ENCODE results near the gene SNTA1. TPM values are rescaled to one million over a fixed set of nuclear protein-coding genes. Genes with fewer than 3 reads are reported as not detected.

SNTA1 gene
- total RNA-seq, 4 donors from 2014 or later = 12.1 to 15.0 (median 14.4) TPM

GRCh38 chr20:33407796-33408195 lies 35.8 kb downstream of the SNTA1 start:
- H3K36me3 ChIP-seq = peaks cover 0 to 21% (median 0%) of the 10 kb centered on the region in 3 donors
- TF ChIP-seq, protein P1, sequence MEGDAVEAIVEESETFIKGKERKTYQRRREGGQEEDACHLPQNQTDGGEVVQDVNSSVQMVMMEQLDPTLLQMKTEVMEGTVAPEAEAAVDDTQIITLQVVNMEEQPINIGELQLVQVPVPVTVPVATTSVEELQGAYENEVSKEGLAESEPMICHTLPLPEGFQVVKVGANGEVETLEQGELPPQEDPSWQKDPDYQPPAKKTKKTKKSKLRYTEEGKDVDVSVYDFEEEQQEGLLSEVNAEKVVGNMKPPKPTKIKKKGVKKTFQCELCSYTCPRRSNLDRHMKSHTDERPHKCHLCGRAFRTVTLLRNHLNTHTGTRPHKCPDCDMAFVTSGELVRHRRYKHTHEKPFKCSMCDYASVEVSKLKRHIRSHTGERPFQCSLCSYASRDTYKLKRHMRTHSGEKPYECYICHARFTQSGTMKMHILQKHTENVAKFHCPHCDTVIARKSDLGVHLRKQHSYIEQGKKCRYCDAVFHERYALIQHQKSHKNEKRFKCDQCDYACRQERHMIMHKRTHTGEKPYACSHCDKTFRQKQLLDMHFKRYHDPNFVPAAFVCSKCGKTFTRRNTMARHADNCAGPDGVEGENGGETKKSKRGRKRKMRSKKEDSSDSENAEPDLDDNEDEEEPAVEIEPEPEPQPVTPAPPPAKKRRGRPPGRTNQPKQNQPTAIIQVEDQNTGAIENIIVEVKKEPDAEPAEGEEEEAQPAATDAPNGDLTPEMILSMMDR (IDR thresholded peaks at IDR 0.05) = no peak
- TF ChIP-seq POLR2A (IDR thresholded peaks at IDR 0.05) = no peak
- H3K4me3 ChIP-seq = no peak overlapping the region
- no peaks in the 10 kb centered on the region for H3K27me3 ChIP-seq
- peak overlapping the region in 1 of 4 donors; percentile 70 for H3K27ac ChIP-seq
- peaks cover 0 to 10% (median 5%) of the 10 kb centered on the region in 4 donors for H3K4me1 ChIP-seq
- no peak for DNase-seq
- no peaks in the 10 kb centered on the region for H3K9me3 ChIP-seq

GRCh38 chr20:33407251-33407650 lies 36.3 kb downstream of the SNTA1 start:
- no peak for DNase-seq
- Histone ChIP-seq H3K36me3 (peaks cover 0 to 19% (median 0%) of the 10 kb centered on the region in 3 donors), H3K9me3 (no peaks in the 10 kb centered on the region), H3K4me1 (peaks cover 0 to 13% (median 6%) of the 10 kb centered on the region in 4 donors), H3K27ac (no peak overlapping the region), H3K27me3 (no peaks in the 10 kb centered on the region), H3K4me3 (no peak overlapping the region)
- no peak for TF ChIP-seq POLR2A (IDR thresholded peaks at IDR 0.05)
- TF ChIP-seq, protein P1 (IDR thresholded peaks at IDR 0.05) = no peak

DNA sequence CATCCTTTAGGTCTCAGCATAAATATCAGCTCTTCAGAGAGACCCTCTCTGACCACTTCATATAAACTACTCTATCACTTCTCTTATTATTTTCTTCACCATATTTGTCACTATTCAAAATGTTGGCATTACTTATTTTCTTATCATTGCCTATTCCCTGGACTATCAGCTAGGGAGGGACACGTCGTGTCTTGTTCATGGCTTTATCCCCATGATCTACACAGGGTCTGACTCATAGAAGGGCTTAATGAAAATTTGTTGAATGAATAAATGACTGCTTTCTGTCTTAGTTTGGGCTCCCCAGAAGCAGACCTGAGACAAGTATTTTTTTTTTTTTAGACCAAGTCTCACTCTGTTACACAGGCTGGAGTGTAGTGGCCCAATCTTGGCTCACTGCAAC lies 39.3 kb downstream of the SNTA1 start:
- H3K9me3 ChIP-seq = no peaks in the 10 kb centered on the region
- H3K4me1 ChIP-seq = peaks cover 0 to 25% (median 19%) of the 10 kb centered on the region in 4 donors
- no peak overlapping the region for H3K27ac ChIP-seq
- H3K36me3 ChIP-seq = peaks cover 0 to 4% (median 0%) of the 10 kb centered on the region in 3 donors
- no peak for DNase-seq
- no peak for TF ChIP-seq POLR2A (IDR thresholded peaks at IDR 0.05)
- TF ChIP-seq, protein P1 (IDR thresholded peaks at IDR 0.05) = no peak
- H3K27me3 ChIP-seq = no peaks in the 10 kb centered on the region
- H3K4me3 ChIP-seq = no peak overlapping the region

- Histone ChIP-seq H3K27ac (peak overlapping the region in 2 of 4 donors; percentile 58 to 65), H3K4me1 (peaks cover 0 to 23% (median 10%) of the 10 kb centered on the region in 4 donors), H3K4me3 (peak overlapping the region; percentile 75 to 92 (median 88)), H3K27me3 (no peaks in the 10 kb centered on the region), H3K9me3 (no peaks in the 10 kb centered on the region), H3K36me3 (no peaks in the 10 kb centered on the region)
- TF ChIP-seq, protein P1 (IDR thresholded peaks at IDR 0.05) = no peak
- TF ChIP-seq POLR2A (IDR thresholded peaks at IDR 0.05) = no peak
- DNase-seq = no peak
Observed at GRCh38 chr20:33401921-33402369, 41.6 kb downstream of the SNTA1 start.

GRCh38 chr20:33401184-33401920 lies 42.2 kb downstream of the SNTA1 start, which contains the start of gene CDK5RAP1:
TSS of gene CDK5RAP1 (minus strand) at chr20:33401519. CDS start at chr20:33397064, 4,455 bp downstream.
- H3K27ac ChIP-seq = peak within 1 kb of the TSS; percentile 55 to 77 (median 62)

More at GRCh38 chr20:33401184-33401920, 42.2 kb downstream of the SNTA1 start, which contains the start of gene CDK5RAP1:
- H3K27me3 ChIP-seq = no peaks in the 10 kb centered on the region
- H3K9me3 ChIP-seq = no peaks in the 10 kb centered on the region
- DNase-seq = peak; percentile 84 to 94 (median 87)
- peak in 1 of 2 donors; percentile 30 for TF ChIP-seq POLR2A (IDR thresholded peaks at IDR 0.05)
- TF ChIP-seq, protein P1 (IDR thresholded peaks at IDR 0.05) = no peak
- H3K4me1 ChIP-seq = peaks cover 0 to 23% (median 10%) of the 10 kb centered on the region in 4 donors
- peak within 1 kb of the TSS; percentile 75 to 92 (median 88) for H3K4me3 ChIP-seq
- H3K36me3 ChIP-seq = no peaks in the 10 kb centered on the region

Measured in Peyer's patch (tissue), 4 donors.